GM18508 (cell line): Measurements from ENCODE around the gene WLS.

ENCODE experiments used
- ATAC-seq: cut with Tn5 transposase; IDR thresholded peaks from one replicate; pipeline ENCODE4 v1.9.1; 2021; ENCODE audit warnings: moderate number of reproducible peaks; ENCODE audit not compliant: insufficient read depth, unreplicated experiment

WLS gene

DNA sequence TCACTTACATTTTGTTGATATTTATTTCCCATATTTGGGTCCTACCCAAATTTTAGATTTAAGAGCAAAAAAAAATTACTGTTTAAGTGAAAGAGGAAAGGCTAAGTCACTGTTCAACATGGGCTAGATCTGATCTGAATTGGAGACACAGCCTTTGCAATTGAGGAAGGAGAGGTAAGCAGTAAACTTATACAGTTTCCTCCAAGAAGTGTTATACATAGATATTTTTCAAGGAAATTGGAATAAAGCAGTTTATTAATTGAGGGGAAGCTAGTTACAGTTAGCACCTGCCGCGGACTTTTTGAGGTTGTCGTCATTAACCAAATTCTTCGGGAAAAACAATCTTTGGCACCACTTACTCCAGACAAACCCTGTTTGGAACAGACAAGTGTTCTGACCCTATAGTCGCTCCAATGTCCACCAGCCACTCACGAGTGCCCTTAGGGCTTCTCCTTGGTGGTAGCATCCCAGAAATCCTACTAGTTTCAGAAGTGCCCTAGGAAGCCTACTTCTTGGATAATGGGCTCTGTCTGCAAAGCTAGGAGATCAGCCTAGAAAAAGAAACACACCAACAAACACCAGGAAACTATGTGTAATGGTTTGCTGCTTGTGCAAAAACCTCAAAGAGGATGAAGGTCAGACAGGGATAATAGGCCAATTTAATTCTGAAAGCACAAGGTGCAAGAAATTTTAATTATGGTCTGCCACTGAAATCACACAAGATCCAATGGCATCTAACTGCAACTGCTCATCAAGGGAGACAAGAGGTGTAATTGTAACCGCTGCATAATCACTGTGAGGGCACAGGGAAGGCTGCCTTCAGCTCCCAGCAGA, 2.5 kb downstream of the WLS start:
- no peak for ATAC-seq

DNA sequence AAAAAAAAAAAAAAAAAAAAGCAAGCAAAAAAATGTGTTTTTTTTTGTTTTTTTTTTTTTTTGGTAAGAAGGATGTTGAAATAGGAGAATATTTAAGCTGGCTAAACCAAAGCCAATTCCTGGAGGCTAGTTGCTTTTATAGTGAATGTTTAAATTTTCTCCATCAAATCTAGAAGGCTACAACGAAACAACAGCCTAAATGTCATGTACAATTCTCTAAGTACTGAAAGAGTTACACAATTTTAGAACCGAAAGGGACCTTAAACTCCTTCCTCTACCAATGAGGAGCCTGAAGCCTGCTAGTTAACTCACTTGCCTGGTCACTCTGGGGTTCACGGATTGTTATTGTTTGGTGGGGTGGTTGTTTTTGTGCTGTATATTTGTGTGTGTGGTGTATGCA, 3.5 kb downstream of the WLS start:
- no peak for ATAC-seq

- ATAC-seq: no peak
Measured at GRCh38 chr1:68227598-68227997, 4.7 kb downstream of the WLS start.

- no peak for ATAC-seq
Measured at GRCh38 chr1:68225781-68226180, 6.5 kb downstream of the WLS start.

DNA sequence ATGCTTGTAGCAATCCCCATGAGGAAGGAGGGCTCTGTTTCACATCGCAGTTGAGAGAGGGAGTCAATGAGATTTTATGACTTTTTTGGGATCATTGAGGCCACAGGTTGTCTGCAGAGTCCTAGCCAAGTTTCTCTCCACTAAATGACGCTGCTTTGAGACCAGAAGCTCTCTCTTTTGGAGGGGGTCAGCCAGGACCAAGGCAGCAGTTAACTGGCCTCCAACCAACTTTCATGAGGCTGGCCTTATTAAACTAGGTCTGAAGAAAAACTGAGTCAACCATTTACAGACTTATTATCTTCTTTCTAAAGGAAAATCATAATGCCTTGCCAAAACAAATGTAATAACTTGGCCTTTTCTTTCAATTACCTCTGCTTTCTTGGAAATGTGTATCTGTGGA, 8.6 kb downstream of the WLS start:
- no peak for ATAC-seq

GRCh38 chr1:68221980-68222373, 10.3 kb downstream of the WLS start:
- no peak for ATAC-seq

DNA sequence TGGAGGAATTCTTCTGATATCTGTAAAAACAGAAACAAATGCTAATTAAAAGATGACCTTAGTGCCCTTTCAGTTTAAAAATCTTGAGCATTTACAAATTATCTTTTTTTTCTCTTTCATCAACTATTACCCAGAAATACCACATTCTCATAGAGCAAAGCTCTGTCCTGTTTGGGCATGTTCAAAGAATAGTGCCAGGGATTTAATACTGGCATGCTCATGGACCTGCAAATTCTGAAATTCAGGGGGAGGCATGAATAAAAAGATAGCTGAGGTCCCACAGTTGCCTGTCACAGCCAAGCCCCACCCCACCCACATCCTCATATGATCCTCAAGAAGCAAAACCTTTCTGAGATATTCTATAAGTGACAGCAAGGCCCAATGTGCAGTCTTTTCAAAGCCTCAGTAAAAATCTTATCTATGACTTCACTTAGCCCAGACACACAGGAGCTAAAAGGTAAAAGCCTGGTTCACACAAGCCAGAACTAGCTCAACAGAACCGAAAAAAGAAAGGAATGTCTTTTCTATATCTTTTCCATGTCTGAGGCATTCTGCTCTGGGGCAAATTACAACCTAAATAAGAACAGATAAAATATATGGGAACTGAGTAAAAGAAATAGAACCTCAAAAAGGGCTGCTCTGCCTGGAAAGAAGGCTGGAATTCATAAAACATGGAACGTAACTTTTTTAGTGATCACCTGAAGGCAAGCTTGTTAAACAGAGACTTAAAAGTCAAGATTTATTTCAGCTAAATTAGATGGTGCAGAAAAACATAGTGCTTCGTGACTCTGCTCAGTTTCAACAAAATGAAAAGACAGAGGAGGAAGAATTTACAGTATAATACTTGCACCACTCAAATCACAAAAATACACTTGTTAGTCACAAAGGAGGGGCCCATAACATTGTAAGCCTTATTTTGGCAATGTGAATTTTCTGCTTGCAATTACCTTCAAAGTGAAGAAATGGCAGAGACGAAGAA, 11.0 kb downstream of the WLS start:
- no peak for ATAC-seq

- no peak for ATAC-seq
Measured at GRCh38 chr1:68220420-68220819, 11.9 kb downstream of the WLS start.

- no peak for ATAC-seq
Measured at GRCh38 chr1:68218490-68218889, 13.8 kb downstream of the WLS start.

- no peak for ATAC-seq
Measured at GRCh38 chr1:68217618-68218017, 14.7 kb downstream of the WLS start.

DNA sequence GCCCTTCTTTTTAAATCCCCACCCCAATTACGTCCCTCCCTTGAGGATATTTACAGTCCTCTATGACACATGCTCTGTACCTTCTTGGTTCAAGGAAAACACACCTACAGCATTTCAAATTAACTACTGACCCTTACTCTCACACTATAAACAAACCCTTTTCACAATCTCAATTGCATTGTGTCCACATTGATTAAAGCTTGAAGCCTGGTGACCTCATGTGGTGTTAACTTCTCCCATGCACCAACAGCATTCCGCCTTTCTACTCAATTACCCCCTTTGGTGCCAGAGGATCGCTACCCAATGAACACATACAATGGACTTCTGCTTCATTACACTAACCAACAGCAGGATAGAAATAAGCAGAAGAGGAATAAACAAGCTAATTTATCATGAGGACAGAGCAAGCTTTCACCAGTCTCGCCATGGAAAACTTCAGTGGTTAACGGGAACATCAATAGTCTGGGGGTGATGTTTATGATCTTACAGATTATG, 15.2 kb downstream of the WLS start:
- no peak for ATAC-seq

DNA sequence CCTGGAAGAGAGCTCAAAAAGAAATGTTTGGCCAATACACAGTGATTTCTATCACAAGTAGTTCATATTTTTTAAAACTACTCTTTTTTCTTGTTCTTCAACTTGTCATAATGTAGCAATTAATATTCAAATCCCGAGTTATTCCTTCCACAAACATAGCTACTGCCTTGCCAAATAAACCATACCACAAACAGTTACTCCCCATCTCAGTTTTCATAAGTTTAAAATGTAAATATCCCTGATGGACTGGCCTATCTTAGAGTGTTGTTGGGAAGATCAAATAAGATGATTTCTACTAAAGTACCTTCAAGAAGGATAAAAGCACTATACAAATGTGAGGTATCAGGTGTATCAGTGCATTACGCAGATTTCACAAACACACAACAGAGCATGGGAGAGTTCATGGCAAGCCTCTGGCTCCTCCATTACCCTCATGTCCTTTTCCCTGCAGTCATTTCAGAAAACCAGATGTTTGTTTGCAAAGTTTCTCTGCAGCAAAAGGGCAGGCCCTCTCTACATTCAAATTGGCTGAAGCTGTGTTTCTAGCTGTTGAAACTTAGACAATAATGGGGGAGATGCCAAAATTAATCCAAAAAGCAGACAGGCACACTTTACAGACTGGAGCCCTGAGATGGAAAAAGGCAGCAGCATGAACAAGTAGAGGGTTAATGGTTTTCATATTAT, 16.1 kb downstream of the WLS start:
- ATAC-seq: no peak

- ATAC-seq: no peak
Measured at GRCh38 chr1:68213843-68214242, 18.5 kb downstream of the WLS start.

- no peak for ATAC-seq
Measured at GRCh38 chr1:68211761-68212380, 20.5 kb downstream of the WLS start.

DNA sequence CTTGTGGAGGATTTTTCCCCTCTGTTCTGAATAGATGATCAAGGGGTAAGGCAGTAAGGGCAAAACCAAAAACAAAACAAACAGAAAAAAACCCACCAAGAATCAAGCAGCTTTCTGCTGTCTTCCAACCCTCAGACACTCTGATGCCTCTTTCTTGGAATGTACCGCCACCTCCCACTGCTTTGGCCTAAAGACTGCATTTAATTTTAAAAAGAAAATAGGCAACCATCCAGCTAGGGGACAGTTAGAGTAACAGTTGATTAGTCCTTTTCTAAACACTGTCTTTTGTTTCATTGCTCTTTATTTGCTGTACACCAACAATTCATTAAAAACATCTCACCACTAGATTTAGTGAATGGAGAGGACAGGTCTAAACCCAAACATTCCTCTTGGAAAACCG, 21.5 kb downstream of the WLS start:
- no peak for ATAC-seq

DNA sequence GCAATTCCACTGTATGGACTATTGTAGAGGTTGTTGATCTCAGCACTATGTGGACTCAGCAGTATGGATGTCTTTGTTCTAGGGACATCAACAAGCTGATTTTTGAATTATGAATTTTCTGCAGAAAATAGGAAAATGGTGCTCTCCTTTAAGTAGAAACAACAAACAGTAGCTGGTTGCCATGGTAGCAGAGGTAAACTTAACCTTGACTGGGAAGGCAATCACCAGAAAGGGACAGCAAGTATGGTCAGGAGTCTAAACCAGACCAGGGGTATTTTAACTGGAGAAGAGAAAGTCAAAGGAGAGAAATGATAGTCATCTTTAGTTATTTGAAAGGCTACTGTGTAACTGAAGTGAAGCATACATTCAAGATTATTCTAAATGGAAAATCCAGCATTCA, 22.3 kb downstream of the WLS start:
- no peak for ATAC-seq

- no peak for ATAC-seq
Measured at GRCh38 chr1:68206848-68207689, 25.3 kb downstream of the WLS start.

DNA sequence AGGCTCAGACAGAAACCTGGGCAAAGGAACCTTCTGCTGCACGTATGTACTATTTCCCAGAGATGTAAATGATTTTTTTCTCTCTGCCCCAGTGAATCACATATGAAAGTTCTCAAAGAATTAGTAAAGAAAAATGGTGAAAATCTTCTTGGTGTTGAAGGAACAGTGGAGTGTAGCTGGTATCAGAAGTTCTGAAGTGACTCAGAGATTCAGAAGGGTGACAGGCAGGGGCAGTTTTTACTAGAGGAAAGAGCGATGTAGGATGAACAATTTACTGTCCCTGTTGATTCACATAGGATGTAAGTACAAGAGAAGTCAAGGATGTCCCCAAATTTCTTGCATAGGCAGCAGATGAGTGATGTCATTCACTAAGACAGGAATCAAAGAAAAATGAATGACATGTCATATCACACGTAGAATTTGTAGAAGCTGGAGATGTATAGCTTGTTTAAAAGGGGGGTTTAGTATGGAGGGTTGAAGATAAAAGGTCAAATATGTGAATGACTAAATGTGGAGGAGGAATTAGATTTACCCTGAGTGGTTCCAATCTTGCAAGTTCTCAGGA, 26.4 kb downstream of the WLS start:
- ATAC-seq: no peak
